LHCN-M2 (cell line): ENCODE data around the gene HOXB3. TPM values are rescaled to one million over a fixed set of nuclear protein-coding genes. Genes with fewer than 3 reads are reported as not detected.
A peak's percentile ranks its signal among the peaks of the same experiment; 100 is the strongest.

Experiments
- DNase-seq: peaks from one replicate; pipeline ENCODE4 v3.0.0-alpha.2; 2012; ENCODE audit warnings: low read depth
- total RNA-seq: library from RNA; depleted of rRNA; stranded (reverse); fragments of >200 nt; gene quantifications from 2 replicates; pipeline ENCODE4 v1.2.3, GENCODE V29; 2014

Gene HOXB3
- total RNA-seq, 1 experiment from 2014 or later = 9.0 TPM

- peak; percentile 52 for DNase-seq
Observed at GRCh38 chr17:48613862-48614694, 24.0 kb upstream of the HOXB3 start.

GRCh38 chr17:48612854-48613691 lies 23.0 kb upstream of the HOXB3 start:
- peak; percentile 72 for DNase-seq

- DNase-seq = peak; percentile 57
Observed at GRCh38 chr17:48612456-48612853, 22.4 kb upstream of the HOXB3 start.

- DNase-seq = peak; percentile 72
Observed at GRCh38 chr17:48611681-48612455, 21.8 kb upstream of the HOXB3 start.

GRCh38 chr17:48611213-48611612 lies 21.2 kb upstream of the HOXB3 start:
- DNase-seq = peak; percentile 52

GRCh38 chr17:48610282-48611211 lies 20.5 kb upstream of the HOXB3 start, which contains the start of gene HOXB7:
HOXB7 (minus strand) TSS chr17:48611017; CDS start chr17:48610918, 99 bp downstream.
- DNase-seq = peak; percentile 73

- no peak for DNase-seq
Observed at GRCh38 chr17:48609759-48610281, 19.8 kb upstream of the HOXB3 start.

- no peak for DNase-seq
Observed at GRCh38 chr17:48609033-48609432, 19.0 kb upstream of the HOXB3 start.

- DNase-seq = no peak
Observed at GRCh38 chr17:48608494-48608834, 18.4 kb upstream of the HOXB3 start.

GRCh38 chr17:48606892-48607614 lies 17.0 kb upstream of the HOXB3 start:
- DNase-seq = no peak

- DNase-seq = no peak
Observed at GRCh38 chr17:48605991-48606891, 16.2 kb upstream of the HOXB3 start.

- DNase-seq = peak; percentile 26
Observed at GRCh38 chr17:48605409-48605919, 15.4 kb upstream of the HOXB3 start.

GRCh38 chr17:48604770-48605329 lies 14.8 kb upstream of the HOXB3 start, which contains the start of gene HOXB6:
HOXB6 (minus strand) TSS chr17:48604986; CDS start chr17:48598150, 6,836 bp downstream.
- peak; percentile 84 for DNase-seq

- peak; percentile 89 for DNase-seq
Observed at GRCh38 chr17:48603959-48604769, 14.1 kb upstream of the HOXB3 start.

- DNase-seq = no peak
Observed at GRCh38 chr17:48601539-48602425, 11.7 kb upstream of the HOXB3 start.

- no peak for DNase-seq
Observed at GRCh38 chr17:48601207-48601538, 11.1 kb upstream of the HOXB3 start.
